K562 (cell line): Measurements from ENCODE around the gene MATN4. TPM values are rescaled to one million over a fixed set of nuclear protein-coding genes. Genes with fewer than 3 reads are reported as not detected.

Source experiments
- FOXJ2 ChIP-seq: fragments of 200-800 bp; sonication (Bioruptor generic); IDR thresholded peaks from 2 replicates; pipeline ENCODE4 v1.6.1; 2016; ENCODE audit warnings: missing genetic modification characterization, missing compliant biosample characterization
- HSF4 ChIP-seq: fragments of 250-450 bp; sonication (Bioruptor Pico); IDR thresholded peaks from 2 replicates; pipeline ENCODE4 v2.1.2; 2022; ENCODE audit warnings: mild to moderate bottlenecking, moderate library complexity, borderline replicate concordance
- KAT8 ChIP-seq: fragments of 450-650 bp; IDR thresholded peaks from 2 replicates; pipeline ENCODE4 v1.6.1; 2016; ENCODE audit warnings: low read depth, mild to moderate bottlenecking
- MBD1 ChIP-seq: fragments of 250-450 bp; sonication (Bioruptor Pico); IDR thresholded peaks from 2 replicates; pipeline ENCODE4 v1.8.0; 2022; ENCODE audit warnings: inconsistent platforms
- MYNN ChIP-seq, 2 experiments: sonication (generic); formaldehyde crosslinking in 1 of 2; IDR thresholded peaks; 2 replicates each; pipeline versions ENCODE4 v1.5.0 to v1.6.1; 2016 to 2020; ENCODE audit warnings: antibody characterized with exemption in 1 of 2, missing genetic modification reagents in 1 of 2
- PHF8 ChIP-seq: fragments of 200-600 bp; sonication (generic); IDR thresholded peaks from 2 replicates; pipeline ENCODE4 v1.6.1; 2012; ENCODE audit warnings: mixed run types, mild to moderate bottlenecking, inconsistent platforms, low read length, moderate library complexity, borderline replicate concordance
- RERE ChIP-seq: sonication (generic); formaldehyde crosslinking; IDR thresholded peaks from 2 replicates; pipeline ENCODE4 v1.8.0; 2023; ENCODE audit warnings: missing genetic modification reagents, mild to moderate bottlenecking, borderline replicate concordance
- SAFB2 ChIP-seq: fragments of 200-400 bp; formaldehyde crosslinking; IDR thresholded peaks from 2 replicates; pipeline ENCODE4 v1.6.1; 2018; ENCODE audit warnings: borderline replicate concordance, low read length, low read depth, moderate library complexity; ENCODE audit not compliant: severe bottlenecking
- TBP ChIP-seq: optimal IDR thresholded peaks from 2 replicates; pipeline ENCODE3; 2011; ENCODE audit warnings: low read depth, low read length, improper control_type of control experiment
- TOE1 ChIP-seq, 2 experiments: fragments of 450-650 bp in 1 of 2; sonication (generic) in 1 of 2; formaldehyde crosslinking in 1 of 2; IDR thresholded peaks; 2 replicates each; pipeline versions ENCODE4 v1.7.1 to v1.8.0; 2016 to 2022; ENCODE audit warnings: borderline replicate concordance in 2 of 2, mild to moderate bottlenecking in 2 of 2, antibody characterized with exemption in 1 of 2, inconsistent platforms in 1 of 2, low read depth in 1 of 2, missing genetic modification reagents in 1 of 2, moderate library complexity in 1 of 2
- ZBTB49 ChIP-seq: sonication (generic); formaldehyde crosslinking; IDR thresholded peaks from 2 replicates; pipeline ENCODE4 v1.8.0; 2022; ENCODE audit warnings: missing genetic modification reagents, mild to moderate bottlenecking, borderline replicate concordance
- ZBTB9 ChIP-seq: fragments of 450-650 bp; formaldehyde crosslinking; IDR thresholded peaks from 2 replicates; pipeline ENCODE4 v1.4.0; 2020; ENCODE audit warnings: mild to moderate bottlenecking, moderate library complexity
- ZSCAN32 ChIP-seq: fragments of 450-650 bp; formaldehyde crosslinking; IDR thresholded peaks from 2 replicates; pipeline ENCODE4 v1.4.0; 2020; ENCODE audit warnings: mild to moderate bottlenecking, moderate library complexity
- polyA plus RNA-seq, 8 experiments: library from polyadenylated mRNA; depleted of rRNA in 4 of 8; stranded (reverse) in 5 of 8; unstranded in 3 of 8; fragments of >200 nt; fragmentation: Nextera tagmentation in 2 of 8; fragmentation: Illumina TruSeq in 1 of 8; extraction: Ambion mirVana in 2 of 8; extraction: Trizol in 1 of 8; gene quantifications; 2 replicates each; pipeline versions ENCODE4 v1.2.1 to v1.2.3, GENCODE V29; 2011 to 2014; ENCODE audit warnings: inconsistent platforms in 1 of 8, missing spikeins in 1 of 8
- total RNA-seq, 7 experiments: library from RNA; depleted of rRNA in 6 of 7; stranded (reverse); fragments of >200 nt in 6 of 7; fragmentation: Illumina TruSeq in 2 of 7; extraction: Trizol in 2 of 7; gene quantifications; 2 replicates each; pipeline versions ENCODE4 v1.2.1 to v1.2.3, GENCODE V29; 2011 to 2021; ENCODE audit warnings: low replicate concordance in 1 of 7

Gene MATN4
- total and polyA plus RNA-seq, 9 of the 15 experiments (the other 6 are each of a cell fraction or from before 2014, with no cell fraction given), result 0.09 TPM; not detected in 8

GRCh38 chr20:45293041-45294002 is 14.8 kb downstream of the MATN4 start (continued):
- TF ChIP-seq ZBTB49 (CRISPR knock-in tag), result no peak
- no peak for TF ChIP-seq KAT8
- TF ChIP-seq RERE (CRISPR knock-in tag), result no peak
- no peak for TF ChIP-seq HSF4 (CRISPR knock-in tag)
- TF ChIP-seq SAFB2, result no peak
- TF ChIP-seq FOXJ2 (tag), result no peak
- TF ChIP-seq TOE1 (IDR thresholded peaks at IDR 0.05; ENCODE audit: borderline replicate concordance), result no peak
- no peak for TF ChIP-seq TOE1 (CRISPR knock-in tag; IDR thresholded peaks at IDR 0.05; ENCODE audit: borderline replicate concordance, low read depth)
- TF ChIP-seq MBD1, result no peak
- TF ChIP-seq TBP, result peak; percentile 68
- no peak for TF ChIP-seq MYNN (IDR thresholded peaks at IDR 0.05)
- TF ChIP-seq MYNN (CRISPR knock-in tag; IDR thresholded peaks at IDR 0.05), result no peak
- no peak for TF ChIP-seq PHF8
- TF ChIP-seq ZSCAN32 (CRISPR knock-in tag), result no peak
- no peak for TF ChIP-seq ZBTB9 (CRISPR knock-in tag)
